HG02678 (cell line): ENCODE results near the gene GRIK1.

Source experiments
- ATAC-seq: cut with Tn5 transposase; IDR thresholded peaks from one replicate; pipeline ENCODE4 v1.9.1; 2021; ENCODE audit warnings: mild to moderate bottlenecking, moderate library complexity; ENCODE audit not compliant: unreplicated experiment

The GRIK1 gene

GRCh38 chr21:29725025-29725736, 214.6 kb downstream of the GRIK1 start:
- no peak for ATAC-seq

- ATAC-seq = no peak
Observed at GRCh38 chr21:29721964-29722363, 217.8 kb downstream of the GRIK1 start.

- no peak for ATAC-seq
Observed at GRCh38 chr21:29721221-29721620, 218.6 kb downstream of the GRIK1 start.

- ATAC-seq = no peak
Observed at GRCh38 chr21:29719521-29719920, 220.3 kb downstream of the GRIK1 start.

GRCh38 chr21:29718081-29718815, 221.5 kb downstream of the GRIK1 start:
- no peak for ATAC-seq

- no peak for ATAC-seq
Observed at GRCh38 chr21:29717659-29718058, 222.1 kb downstream of the GRIK1 start.

GRCh38 chr21:29716753-29717152, 223.0 kb downstream of the GRIK1 start:
- ATAC-seq = no peak

GRCh38 chr21:29715089-29715488, 224.7 kb downstream of the GRIK1 start:
- ATAC-seq = no peak

GRCh38 chr21:29712818-29713217, 227.0 kb downstream of the GRIK1 start:
- no peak for ATAC-seq

GRCh38 chr21:29711236-29711635, 228.6 kb downstream of the GRIK1 start:
- ATAC-seq = no peak

GRCh38 chr21:29710498-29710897, 229.3 kb downstream of the GRIK1 start:
- no peak for ATAC-seq

GRCh38 chr21:29708401-29708800, 231.4 kb downstream of the GRIK1 start:
- no peak for ATAC-seq

GRCh38 chr21:29704719-29705118, 235.1 kb downstream of the GRIK1 start:
- ATAC-seq = no peak

- no peak for ATAC-seq
Observed at GRCh38 chr21:29701676-29702075, 238.1 kb downstream of the GRIK1 start.

GRCh38 chr21:29697555-29698193, 242.1 kb downstream of the GRIK1 start:
- no peak for ATAC-seq

- no peak for ATAC-seq
Observed at GRCh38 chr21:29696937-29697336, 242.9 kb downstream of the GRIK1 start.

- no peak for ATAC-seq
Observed at GRCh38 chr21:29691616-29692491, 247.9 kb downstream of the GRIK1 start.

- no peak for ATAC-seq
Observed at GRCh38 chr21:29689753-29690152, 250.0 kb downstream of the GRIK1 start.

GRCh38 chr21:29684106-29684505, 255.7 kb downstream of the GRIK1 start:
- no peak for ATAC-seq

- ATAC-seq = no peak
Observed at GRCh38 chr21:29682800-29683199, 257.0 kb downstream of the GRIK1 start.

GRCh38 chr21:29680273-29680672, 259.5 kb downstream of the GRIK1 start:
- no peak for ATAC-seq
